Measurements from ENCODE around the gene IL1R2. TPM values are rescaled to one million over a fixed set of nuclear protein-coding genes. Genes with fewer than 3 reads are reported as not detected.

IL1R2 gene
- total RNA-seq, 1 experiment from 2014 or later = not detected

GRCh38 chr2:101987832-101988231 lies 3.9 kb upstream of the IL1R2 start:
- intact Hi-C loops (cut with micrococcal nuclease; ENCODE audit: unreplicated experiment) = no loop called here
- CTCF ChIA-PET = no interaction called here
- no peak for DNase-seq (ENCODE audit: low spot score)

GRCh38 chr2:101988541-101988940 lies 3.2 kb upstream of the IL1R2 start:
- H3K4me3 ChIP-seq (ENCODE audit: low read depth, low read length, poor library complexity, severe bottlenecking) = no peak overlapping the region
- no peak for TF ChIP-seq EZH2 (IDR thresholded peaks at IDR 0.05; ENCODE audit: borderline replicate concordance, low read depth, low read length, poor library complexity, severe bottlenecking)
- TF ChIP-seq CTCF (conservative IDR thresholded peaks at IDR 0.05; ENCODE audit: low read depth, low read length) = no peak
- intact Hi-C loops (cut with micrococcal nuclease; ENCODE audit: unreplicated experiment) = no loop called here
- H3K27me3 ChIP-seq (replicated peaks; ENCODE audit: insufficient read depth, low read depth, low read length, poor library complexity) = peaks cover 34% of the 10 kb centered on the region
- no peak overlapping the region for H3K27ac ChIP-seq (ENCODE audit: low read depth, low read length, poor library complexity, severe bottlenecking)
- no peaks in the 10 kb centered on the region for H3K9me3 ChIP-seq (ENCODE audit: low read depth, low read length, poor library complexity, severe bottlenecking)
- no peaks in the 10 kb centered on the region for H3K36me3 ChIP-seq (ENCODE audit: insufficient read depth, low read length, poor library complexity, severe bottlenecking)
- BruUV-seq (replicated peaks) = no TSS peak
- no peak for DNase-seq (ENCODE audit: low spot score)
- CTCF ChIA-PET = no interaction called here
- POLR2A ChIA-PET (ENCODE audit: low non-redundant PET) = no interaction called here
- H3K4me1 ChIP-seq (ENCODE audit: insufficient read depth, low read length, poor library complexity, severe bottlenecking) = peaks cover 3% of the 10 kb centered on the region

More at GRCh38 chr2:101987832-101988231, 3.9 kb upstream of the IL1R2 start:
- Histone ChIP-seq H3K27me3 (replicated peaks; ENCODE audit: insufficient read depth, low read depth, low read length, poor library complexity) (peaks cover 27% of the 10 kb centered on the region), H3K4me1 (ENCODE audit: insufficient read depth, low read length, poor library complexity, severe bottlenecking) (peaks cover 3% of the 10 kb centered on the region), H3K4me3 (ENCODE audit: low read depth, low read length, poor library complexity, severe bottlenecking) (no peak overlapping the region), H3K27ac (ENCODE audit: low read depth, low read length, poor library complexity, severe bottlenecking) (no peak overlapping the region), H3K36me3 (ENCODE audit: insufficient read depth, low read length, poor library complexity, severe bottlenecking) (no peaks in the 10 kb centered on the region), H3K9me3 (ENCODE audit: low read depth, low read length, poor library complexity, severe bottlenecking) (no peaks in the 10 kb centered on the region)
- no peak for TF ChIP-seq CTCF (conservative IDR thresholded peaks at IDR 0.05; ENCODE audit: low read depth, low read length)
- no TSS peak for BruUV-seq (replicated peaks)
- POLR2A ChIA-PET (ENCODE audit: low non-redundant PET) = no interaction called here

- H3K27me3 ChIP-seq (replicated peaks; ENCODE audit: insufficient read depth, low read depth, low read length, poor library complexity) = peaks cover 46% of the 10 kb centered on the region
- H3K27ac ChIP-seq (ENCODE audit: low read depth, low read length, poor library complexity, severe bottlenecking) = no peak overlapping the region
- H3K4me1 ChIP-seq (ENCODE audit: insufficient read depth, low read length, poor library complexity, severe bottlenecking) = no peaks in the 10 kb centered on the region
- no peak overlapping the region for H3K4me3 ChIP-seq (ENCODE audit: low read depth, low read length, poor library complexity, severe bottlenecking)
- no peaks in the 10 kb centered on the region for H3K36me3 ChIP-seq (ENCODE audit: insufficient read depth, low read length, poor library complexity, severe bottlenecking)
- no peaks in the 10 kb centered on the region for H3K9me3 ChIP-seq (ENCODE audit: low read depth, low read length, poor library complexity, severe bottlenecking)
- CTCF ChIA-PET = no interaction called here
- TF ChIP-seq EZH2 (IDR thresholded peaks at IDR 0.05; ENCODE audit: borderline replicate concordance, low read depth, low read length, poor library complexity, severe bottlenecking) = no peak
- no peak for TF ChIP-seq CTCF (conservative IDR thresholded peaks at IDR 0.05; ENCODE audit: low read depth, low read length)
- POLR2A ChIA-PET (ENCODE audit: low non-redundant PET) = no interaction called here
- intact Hi-C loops (cut with micrococcal nuclease; ENCODE audit: unreplicated experiment) = no loop called here
- DNase-seq (ENCODE audit: low spot score) = no peak
- no TSS peak for BruUV-seq (replicated peaks)
These were observed 1.9 kb upstream of the IL1R2 start for GRCh38 chr2:101989740-101990460.

Data from A673 (cell line).